Renal cortex interstitium (tissue), 15 donors: ENCODE measurements around the gene CFAP251. TPM values are rescaled to one million over a fixed set of nuclear protein-coding genes. Genes with fewer than 3 reads are reported as not detected.
A peak's percentile ranks its signal among the peaks of the same experiment; 100 is the strongest.
"Not testable (repeated sequence)": the region's sequence is repeated elsewhere in the genome, so short reads cannot be mapped to it uniquely, and the experiment has no call there.

Experiments
- DNase-seq, 11 donors: peaks; one replicate each; pipeline ENCODE4 v3.0.0-alpha.2; 2013; ENCODE audit warnings: low read depth in 9 of 11, low spot score in 4 of 11; ENCODE audit errors: extremely low read depth in 1 of 11
- long read RNA-seq, 16 experiments: transcript quantifications; one replicate each; lab custom pipeline, GENCODE V29; 2026
- polyA plus RNA-seq, 3 donors: library from polyadenylated mRNA; unstranded; fragments of 120-200 nt; gene quantifications; one replicate each; pipeline ENCODE4 v1.2.1, GENCODE V29; 2013; ENCODE audit not compliant: insufficient read length in 3 of 3

The CFAP251 gene, protein sequence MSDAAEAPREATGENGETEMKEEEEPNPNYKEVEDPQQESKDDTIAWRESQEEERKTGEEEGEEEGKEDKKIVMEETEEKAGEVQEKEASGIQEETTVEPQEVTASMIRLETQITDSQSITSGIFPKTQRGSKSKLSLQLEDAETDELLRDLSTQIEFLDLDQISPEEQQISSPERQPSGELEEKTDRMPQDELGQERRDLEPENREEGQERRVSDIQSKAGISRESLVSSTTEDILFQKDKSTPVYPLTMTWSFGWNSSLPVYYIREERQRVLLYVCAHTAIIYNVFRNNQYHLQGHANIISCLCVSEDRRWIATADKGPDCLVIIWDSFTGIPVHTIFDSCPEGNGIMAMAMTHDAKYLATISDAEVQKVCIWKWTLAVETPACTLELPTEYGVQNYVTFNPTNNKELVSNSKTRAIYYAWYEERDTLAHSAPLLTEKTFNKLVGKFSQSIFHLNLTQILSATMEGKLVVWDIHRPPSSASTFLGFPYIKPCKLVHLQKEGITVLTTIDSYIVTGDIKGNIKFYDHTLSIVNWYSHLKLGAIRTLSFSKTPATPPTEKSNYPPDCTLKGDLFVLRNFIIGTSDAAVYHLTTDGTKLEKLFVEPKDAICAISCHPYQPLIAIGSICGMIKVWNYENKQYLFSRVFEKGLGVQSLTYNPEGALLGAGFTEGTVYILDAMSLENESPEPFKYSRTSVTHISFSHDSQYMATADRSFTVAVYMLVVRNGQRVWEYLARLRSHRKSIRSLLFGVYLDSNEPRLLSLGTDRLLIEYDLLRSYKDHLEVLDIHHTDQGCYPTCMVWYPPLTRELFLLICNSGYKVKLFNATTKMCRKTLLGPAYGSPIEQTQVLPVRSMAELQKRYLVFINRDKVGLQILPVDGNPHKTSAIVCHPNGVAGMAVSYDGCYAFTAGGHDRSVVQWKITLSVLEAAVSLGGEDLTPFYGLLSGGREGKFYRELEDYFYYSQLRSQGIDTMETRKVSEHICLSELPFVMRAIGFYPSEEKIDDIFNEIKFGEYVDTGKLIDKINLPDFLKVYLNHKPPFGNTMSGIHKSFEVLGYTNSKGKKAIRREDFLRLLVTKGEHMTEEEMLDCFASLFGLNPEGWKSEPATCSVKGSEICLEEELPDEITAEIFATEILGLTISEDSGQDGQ
- polyA plus RNA-seq, result 10 to 100 TPM in 2 of 3 donors, 1 to 10 TPM in 1; 9.2 to 17.1 (median 12.7) TPM
- long read RNA-seq, donor 1, result 0 reads
- long read RNA-seq, donor 2, result 0 reads
- long read RNA-seq, donor 3, result 0 reads
- long read RNA-seq, donor 4, result 0 reads
- long read RNA-seq, donor 5, result 0 reads
- long read RNA-seq, donor 6, partial matches to known transcripts, result 0 of 1 reads
- long read RNA-seq, donor 6, other reads (novel, unspliced or antisense), result 0 of 1 reads
- long read RNA-seq, donor 7, partial matches to known transcripts, result 0 of 2 reads
- long read RNA-seq, donor 7, other reads (novel, unspliced or antisense), result 0 of 2 reads
- long read RNA-seq, donor 8, partial matches to known transcripts, result 7 of 8 reads
- long read RNA-seq, donor 8, other reads (novel, unspliced or antisense), result 0 of 8 reads
- long read RNA-seq, donor 9, result 0 reads
- long read RNA-seq, donor 10, result 0 reads
- long read RNA-seq, donor 11, result 0 reads
- long read RNA-seq, donor 12, partial matches to known transcripts, result 0 of 1 reads
- long read RNA-seq, donor 12, other reads (novel, unspliced or antisense), result 0 of 1 reads
- long read RNA-seq, donor 13, result 0 reads
- long read RNA-seq, donor 14, partial matches to known transcripts, result 0 of 1 reads
- long read RNA-seq, donor 14, other reads (novel, unspliced or antisense), result 0 of 1 reads
- long read RNA-seq, donor 15, result 0 reads
- long read RNA-seq, donor 16, result 0 reads

GRCh38 chr12:121917950-121918678 is at the start of gene CFAP251:
Gene CFAP251 (plus strand): TSS chr12:121918592. CDS start chr12:121921306, 2,714 bp downstream.
- DNase-seq, result peak; percentile 76 to 94 (median 85)

DNA sequence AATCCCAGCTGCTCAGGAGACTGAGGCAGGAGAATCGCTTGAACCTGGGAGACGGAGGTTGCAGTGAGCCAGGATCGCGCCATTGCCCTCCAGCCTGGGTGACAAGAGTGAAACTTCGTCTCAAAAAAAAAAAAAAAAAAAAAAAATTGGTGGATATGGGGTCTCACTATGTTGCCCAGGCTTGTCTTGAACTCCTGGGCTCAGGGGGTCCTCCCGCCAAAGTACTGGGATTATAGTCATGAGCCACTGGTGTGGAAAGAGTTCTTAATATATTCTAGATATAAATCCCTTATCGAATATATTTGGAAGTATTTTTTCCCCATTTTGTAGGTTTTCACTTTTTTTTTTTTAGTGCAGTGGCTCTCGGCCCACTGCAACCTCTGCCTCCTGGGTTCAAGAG is 49.2 kb upstream of the CFAP251 start:
- not testable (repeated sequence) for DNase-seq

DNA sequence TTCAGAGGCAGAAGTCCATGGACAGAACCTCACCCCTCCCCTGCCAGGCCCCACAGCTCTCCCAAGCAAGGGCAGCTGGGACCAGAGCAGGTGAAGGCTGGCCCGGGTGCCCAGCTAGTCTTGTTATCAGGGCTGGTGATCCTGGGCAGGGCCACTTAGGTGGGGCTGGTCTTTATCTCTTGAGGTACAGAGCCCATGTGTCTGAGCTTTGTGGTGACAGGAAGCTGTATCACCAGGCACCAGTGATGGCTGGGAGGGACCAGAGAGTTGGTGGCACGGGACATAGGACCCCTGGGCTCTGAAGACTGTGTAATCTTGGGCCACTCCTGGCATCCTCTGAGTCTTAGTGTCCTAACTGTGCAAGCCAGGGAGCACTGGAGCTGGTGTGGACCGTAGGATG is 46.9 kb upstream of the CFAP251 start:
- no peak for DNase-seq

DNA sequence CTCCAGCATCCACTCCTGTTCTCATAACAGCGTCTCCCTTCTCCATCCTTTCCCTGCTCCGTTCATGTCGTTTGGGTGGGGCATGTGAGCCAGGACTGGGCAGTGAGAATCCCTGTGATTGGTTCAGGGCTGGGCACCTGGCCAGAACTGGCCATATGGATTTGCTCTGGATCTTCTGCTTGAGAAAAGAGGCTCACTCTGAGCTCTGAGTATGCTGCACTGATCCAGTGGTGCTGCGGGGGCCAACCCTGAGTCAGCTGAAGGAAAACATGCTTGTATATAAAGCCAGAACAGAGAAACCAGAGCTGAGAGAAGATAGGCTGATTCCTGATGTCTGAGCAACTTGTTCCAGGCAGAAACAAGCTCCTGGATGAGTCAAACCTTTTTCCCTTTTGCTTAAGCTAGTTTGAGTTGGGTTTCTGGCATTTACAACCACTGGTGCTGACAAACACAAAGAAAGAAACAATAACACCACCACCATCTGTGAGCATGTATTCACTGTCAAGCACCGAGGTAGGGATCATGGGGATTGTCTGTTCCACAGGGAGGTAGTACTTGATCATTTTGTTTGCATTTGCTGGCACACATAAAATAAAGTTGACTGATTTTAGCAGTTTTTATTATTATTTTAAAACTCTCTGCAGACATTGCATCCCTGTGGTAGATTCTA is 45.7 kb upstream of the CFAP251 start:
- DNase-seq, result peak in 5 of 11 donors; percentile 47 to 77 (median 66)

DNA sequence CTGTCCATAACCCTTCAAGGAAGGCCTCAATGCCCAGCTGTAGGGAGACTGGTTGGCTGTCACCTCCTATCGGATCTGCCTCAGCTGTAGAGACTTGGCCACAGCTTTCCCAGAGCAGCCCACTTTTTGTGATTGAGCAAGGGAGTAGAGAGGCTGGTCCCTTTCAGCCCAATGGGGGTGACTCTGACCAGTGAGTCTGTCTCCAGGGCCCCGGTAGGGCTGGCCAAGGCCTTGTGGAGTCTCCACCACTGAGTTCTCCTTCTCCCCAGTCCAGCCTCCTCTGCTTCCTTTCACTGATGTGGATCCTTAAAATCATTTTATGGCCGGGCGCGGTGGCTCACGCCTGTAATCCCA is 45.2 kb upstream of the CFAP251 start:
- DNase-seq, result no peak

- no peak for DNase-seq
These were observed 44.3 kb upstream of the CFAP251 start for GRCh38 chr12:121874071-121874470.

- no peak for DNase-seq
These were observed 42.8 kb upstream of the CFAP251 start for GRCh38 chr12:121875582-121875981.

GRCh38 chr12:121876080-121876447 is 42.3 kb upstream of the CFAP251 start:
- not testable (repeated sequence) for DNase-seq

DNA sequence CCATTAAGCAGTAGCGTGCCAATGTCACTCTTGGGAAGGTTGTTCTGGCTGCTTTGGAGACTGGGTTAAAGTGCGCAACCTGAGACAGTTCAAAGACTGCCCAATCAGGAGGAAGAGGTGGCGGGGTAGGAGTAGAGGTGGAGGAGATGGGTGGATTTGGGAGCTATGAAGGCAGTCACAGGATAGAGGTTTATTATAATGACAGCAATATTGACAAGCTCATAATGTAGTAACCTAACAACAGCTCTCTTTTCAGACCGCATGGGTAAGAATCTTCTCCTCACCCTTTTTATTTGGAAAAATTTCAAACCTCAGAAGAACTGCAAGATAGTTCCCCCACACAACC is 35.1 kb upstream of the CFAP251 start:
- DNase-seq, result no peak

DNA sequence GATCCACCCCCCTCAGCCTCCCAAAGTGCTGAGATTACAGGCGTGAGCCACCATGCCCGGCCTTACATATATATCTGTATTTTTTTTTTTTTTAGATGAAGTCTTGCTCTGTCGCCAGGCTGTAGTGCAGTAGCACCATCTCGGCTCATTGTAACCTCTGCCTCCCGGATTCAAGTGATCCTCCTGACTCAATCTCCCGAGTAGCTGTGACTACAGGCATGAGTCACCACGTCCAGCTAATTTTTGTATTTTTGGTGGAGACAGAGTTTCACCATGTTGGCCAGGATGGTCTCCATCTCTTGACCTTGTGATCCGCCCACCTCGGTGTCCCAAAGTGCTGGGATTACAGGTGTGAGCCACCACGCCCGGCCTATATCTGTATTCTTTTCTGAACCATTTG is 33.3 kb upstream of the CFAP251 start:
- not testable (repeated sequence) for DNase-seq

DNA sequence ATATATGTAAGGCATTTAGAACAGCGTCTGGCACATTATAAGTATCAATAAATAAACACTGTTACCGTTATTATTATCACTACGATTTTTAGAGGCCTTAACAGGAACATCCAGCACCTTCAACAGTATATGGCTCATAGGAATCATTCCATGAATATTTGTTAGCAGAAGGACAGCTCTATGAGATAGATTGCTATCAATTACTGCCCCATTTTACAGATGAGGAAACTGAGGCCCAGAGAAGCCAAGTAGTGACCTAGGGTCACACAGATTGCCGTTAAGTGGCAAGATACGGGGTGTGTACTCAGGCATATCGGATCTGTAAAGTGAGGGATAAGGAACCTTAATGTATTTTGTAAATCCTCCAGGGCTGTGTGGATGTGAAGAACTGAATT is 30.3 kb upstream of the CFAP251 start:
- no peak for DNase-seq

DNA sequence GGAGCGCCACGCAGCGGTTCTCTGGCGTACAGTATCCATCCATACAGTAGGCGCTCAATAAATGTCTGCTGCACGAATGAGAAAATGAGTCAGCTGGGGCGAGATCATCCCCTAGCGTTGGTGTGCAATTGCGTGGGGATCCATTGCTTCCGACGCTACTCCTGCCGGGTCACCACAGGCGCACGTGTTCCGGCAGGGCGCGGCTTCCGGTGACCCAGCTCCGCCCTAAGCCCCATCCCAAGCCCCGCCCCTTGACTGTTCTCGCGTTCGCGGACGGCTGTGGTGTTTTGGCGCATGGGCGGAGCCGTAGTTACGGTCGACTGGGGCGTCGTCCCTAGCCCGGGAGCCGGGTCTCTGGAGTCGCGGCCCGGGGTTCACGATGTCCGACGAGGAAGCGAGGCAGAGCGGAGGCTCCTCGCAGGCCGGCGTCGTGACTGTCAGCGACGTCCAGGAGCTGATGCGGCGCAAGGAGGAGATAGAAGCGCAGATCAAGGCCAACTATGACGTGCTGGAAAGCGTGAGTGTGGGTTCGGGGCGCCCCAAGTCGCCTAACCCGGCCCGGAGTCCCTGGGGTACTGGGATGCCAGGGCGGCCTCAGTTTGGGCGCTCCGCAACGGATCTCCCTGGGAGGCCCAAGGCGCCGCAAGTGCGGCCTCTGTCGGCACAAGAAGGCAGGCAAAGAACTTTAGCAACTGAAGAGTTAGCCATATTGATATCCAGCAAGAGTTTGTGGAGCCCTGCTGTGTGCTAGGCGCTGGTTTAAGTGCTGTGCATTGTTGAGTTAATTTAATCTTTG is 29.7 kb upstream of the CFAP251 start, which contains the start of gene PSMD9:
Gene PSMD9, plus strand, starts transcription at position 313 of the 796 bp plus-strand sequence. Its CDS starts 67 bp downstream, at position 380.
- peak; percentile 90 to 95 (median 93) for DNase-seq

DNA sequence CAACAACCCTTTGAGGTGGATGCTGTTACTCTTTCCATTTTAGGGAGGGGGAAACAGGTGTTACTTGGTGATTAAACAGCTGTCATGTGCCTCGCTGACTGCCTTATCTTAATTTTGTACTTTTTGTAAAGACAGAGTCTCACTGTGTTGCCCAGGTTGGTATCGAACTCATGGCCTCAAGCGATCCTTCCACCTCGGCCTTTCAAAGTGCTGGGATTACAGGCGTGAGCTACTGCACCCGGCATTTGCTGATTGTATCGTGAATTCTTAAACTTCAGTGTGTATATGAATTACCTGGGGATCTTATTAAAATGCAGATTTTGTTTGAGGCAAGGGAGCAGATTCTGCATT is 29.1 kb upstream of the CFAP251 start:
- no peak for DNase-seq

DNA sequence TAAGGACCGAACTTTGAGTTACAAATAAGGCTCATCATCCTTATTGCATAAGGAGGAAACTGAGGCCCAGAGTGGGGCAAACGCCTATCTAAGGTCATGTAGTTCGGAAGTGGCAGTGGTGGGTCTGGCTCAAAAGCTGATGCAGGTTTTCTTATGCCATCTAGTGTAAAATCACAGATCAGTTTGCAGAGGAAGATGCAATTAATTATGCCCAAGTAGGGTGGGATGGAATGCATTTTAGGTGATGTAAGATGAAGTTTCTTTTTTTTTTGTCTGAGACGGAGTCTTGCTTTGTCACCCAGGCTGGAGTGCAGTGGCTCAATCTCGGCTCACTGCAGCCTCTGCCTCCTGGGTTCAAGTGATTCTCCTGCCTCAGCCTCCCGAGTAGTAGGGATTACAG is 28.7 kb upstream of the CFAP251 start:
- DNase-seq, result not testable (repeated sequence)

DNA sequence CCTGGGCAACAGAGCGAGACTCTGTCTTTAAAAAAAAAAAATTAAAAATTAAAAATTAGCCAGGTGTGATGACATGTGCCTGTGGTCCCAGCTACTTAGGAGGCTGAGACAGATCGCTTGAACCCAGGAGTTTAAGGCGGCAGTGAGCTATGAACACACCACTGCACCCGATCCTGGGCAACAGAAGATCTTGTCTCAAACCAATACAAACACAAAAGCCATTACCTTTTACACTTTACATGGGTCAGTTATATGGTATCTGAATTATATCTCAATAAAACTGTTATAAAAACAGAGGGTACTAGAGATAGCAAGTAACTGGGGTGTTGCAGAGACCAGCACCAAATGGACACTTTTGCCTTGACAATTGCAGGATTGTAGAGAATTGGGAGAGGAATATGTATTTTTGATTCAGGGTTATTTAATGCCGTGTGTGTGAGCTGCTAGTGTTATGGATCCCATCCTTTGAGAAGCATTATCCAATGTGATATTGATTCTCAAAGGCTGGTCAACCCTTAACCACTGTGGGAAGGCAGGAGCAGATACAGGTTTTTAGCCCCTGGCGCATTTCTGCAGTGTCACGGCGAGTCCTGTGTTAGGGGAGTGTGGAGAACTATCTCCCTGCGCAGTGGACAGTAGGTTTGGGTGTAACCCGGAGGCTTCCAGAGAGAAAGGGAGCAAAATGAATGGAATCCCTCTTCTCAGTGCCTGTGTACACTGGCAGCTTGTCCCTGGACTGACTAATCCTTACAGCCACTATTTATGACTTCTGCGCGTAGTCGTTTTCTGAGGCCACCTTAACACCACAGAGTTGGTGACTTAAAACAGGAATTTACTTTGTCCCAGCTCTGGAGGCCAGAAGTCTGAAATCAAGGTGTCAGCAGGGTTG is 25.5 kb upstream of the CFAP251 start:
- DNase-seq, result no peak
